DMS153 treated with DMSO at 0.1 percent for 48 hours (cell line): ENCODE measurements around the gene GFOD1.
"Not testable (repeated sequence)": the region's sequence is repeated elsewhere in the genome, so short reads cannot be mapped to it uniquely, and the experiment has no call there.

Source experiments
- DNase-seq: peaks from one replicate; lab custom pipeline; 2025; ENCODE audit not compliant: unreplicated experiment; lab: John Stamatoyannopoulos, UW

The GFOD1 gene

GRCh38 chr6:13511913-13512717, 24.7 kb upstream of the GFOD1 start:
- no peak for DNase-seq

DNA sequence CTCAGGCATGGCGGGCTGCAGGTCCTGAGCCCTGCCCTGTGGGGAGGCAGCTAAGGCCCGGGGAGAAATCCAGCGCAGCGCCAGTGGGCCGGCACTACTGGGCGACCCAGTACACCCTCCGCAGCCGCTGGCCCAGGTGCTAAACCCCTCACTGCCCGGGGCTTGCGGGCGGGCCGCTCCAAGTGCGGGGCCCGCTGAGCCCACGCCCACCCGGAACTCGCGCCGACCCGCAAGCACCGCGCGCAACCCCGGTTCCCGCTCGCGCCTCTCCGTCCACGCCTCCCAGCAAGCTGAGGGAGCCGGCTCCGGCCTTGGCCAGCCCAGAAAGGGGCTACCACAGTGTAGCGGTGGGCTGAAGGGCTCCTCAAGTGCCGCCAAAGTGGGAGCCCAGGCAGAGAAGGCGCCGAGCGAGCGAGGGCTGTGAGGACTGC, 23.8 kb upstream of the GFOD1 start:
- DNase-seq, result not testable (repeated sequence)

GRCh38 chr6:13510433-13510832, 23.0 kb upstream of the GFOD1 start:
- DNase-seq, result not testable (repeated sequence)

DNA sequence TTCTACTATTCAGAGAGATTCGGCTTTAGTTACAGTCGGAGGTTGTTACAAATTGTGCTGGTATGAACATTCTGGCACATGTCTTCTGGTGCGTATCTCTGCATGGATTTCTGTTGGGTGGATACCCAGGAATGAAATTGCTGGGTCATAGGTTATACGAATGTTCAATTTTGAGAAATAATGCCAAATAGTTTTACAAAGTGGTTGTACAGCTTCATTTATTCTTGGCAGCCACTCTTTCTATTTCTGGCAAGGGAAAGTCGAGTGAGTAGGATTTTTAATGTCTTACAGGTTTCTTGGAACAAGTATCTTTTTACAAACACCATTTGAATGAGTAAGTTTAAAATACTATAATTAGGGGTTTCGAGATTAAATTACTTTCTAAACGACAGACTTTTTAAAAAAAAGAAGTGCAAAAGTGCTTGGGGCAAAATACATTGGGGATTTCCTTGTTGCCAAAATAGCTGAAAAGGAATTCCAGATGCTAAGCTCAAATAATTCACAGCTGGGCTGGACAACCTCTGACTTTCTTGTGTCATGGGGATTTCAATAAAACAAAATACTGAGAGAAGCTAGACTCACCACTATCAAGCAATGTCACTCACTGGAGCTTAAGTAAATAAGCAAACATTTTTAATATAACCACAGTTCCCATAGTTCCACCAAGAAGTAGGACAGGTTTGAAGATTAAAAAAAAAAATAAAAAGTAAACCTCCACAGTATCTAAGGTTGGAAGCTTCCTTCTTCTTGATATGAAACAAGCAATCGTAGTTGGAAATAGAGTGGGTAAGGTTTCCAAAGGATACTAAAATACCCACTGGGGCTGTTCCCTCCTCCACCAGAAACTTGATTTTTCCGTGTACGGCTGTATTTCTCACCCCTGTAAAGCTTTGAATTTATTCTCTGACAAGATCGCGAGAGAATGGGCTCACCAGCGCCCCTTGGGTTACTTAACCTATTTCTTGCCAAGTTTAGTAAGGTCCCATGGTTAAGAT, 21.6 kb upstream of the GFOD1 start:
- DNase-seq, result no peak

GRCh38 chr6:13507306-13507860, 20.0 kb upstream of the GFOD1 start:
- no peak for DNase-seq

- DNase-seq, result no peak
These were observed 17.9 kb upstream of the GFOD1 start for GRCh38 chr6:13505345-13505734.

GRCh38 chr6:13504611-13505344, 17.4 kb upstream of the GFOD1 start:
- no peak for DNase-seq

- DNase-seq, result no peak
These were observed 13.5 kb upstream of the GFOD1 start for GRCh38 chr6:13500915-13501314.

DNA sequence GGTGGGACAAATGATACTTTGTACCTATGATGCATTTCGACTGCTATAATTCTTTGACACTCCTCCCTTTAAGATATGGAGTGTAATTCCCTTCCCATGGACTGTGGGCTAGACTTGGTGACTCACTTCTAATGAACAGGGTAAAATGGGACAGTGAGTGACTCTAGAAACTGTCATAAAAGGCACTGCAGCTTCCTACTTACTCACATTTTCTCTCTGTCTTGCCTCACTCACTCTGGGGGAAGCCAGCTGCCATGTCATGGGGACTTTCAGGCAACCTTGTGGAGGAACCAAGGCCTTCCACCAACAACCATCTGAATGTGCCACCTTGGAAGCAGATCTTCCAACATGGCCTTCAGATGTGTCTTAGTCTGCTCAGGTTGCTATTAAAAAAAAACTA, 12.9 kb upstream of the GFOD1 start:
- no peak for DNase-seq

- DNase-seq, result no peak
These were observed 9.3 kb upstream of the GFOD1 start for GRCh38 chr6:13496513-13497190.

DNA sequence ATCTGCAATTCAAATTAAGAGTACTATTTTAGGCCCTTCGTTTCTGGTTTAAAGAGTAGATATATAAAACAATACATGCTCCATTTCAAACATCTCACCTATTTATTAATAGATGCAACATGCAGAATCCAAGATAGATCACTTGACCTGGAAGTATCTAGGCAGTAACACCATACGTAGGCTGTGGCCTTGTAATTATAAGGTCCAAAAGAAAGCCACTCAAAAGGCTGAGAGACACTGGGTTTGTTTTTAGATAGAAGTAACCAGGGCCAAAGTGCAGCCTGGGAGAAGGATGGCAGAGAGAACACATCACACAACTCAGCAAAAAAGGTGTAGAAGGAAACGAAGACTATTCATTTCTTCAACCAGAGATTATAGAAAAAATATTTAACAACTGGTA, 8.4 kb upstream of the GFOD1 start:
- no peak for DNase-seq

- DNase-seq, result no peak
These were observed 7.8 kb upstream of the GFOD1 start for GRCh38 chr6:13495112-13495776.

DNA sequence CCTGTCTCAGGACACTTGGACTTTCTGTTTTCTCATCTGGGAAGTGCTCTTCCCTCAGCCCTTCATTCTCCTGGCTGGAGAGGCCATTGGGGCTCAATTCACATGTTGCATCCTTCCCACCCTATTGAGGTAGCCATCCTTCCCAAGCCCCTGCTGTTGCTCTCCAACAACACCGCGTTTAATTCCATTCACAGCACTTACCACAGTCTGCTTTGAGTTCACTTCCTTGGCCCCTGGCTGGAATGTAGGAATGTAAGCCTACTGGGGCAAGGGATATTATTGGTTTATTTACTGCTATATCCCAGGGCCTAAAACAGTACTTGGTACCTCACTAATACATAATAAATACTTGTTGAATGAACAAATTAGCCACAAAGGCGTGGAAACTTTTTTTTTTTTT, 6.7 kb upstream of the GFOD1 start:
- DNase-seq, result no peak

DNA sequence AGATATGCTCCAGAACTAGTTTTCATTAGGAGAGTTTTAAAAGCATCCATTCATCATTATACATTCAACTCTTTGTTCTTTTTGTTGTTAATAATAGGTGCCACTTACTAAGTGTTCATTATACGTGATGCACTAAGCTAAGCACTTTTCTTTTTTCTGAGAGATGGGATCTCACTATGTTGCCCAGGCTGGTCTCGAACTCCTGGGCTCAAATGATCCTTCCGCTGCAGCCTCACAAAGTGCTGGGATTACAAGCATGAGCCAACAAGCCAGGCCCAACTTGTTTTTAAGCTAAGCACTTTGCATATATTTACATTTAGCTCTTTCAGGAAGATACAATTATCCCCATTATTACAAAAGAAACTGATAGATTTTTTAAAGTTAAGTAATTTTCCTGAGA, 5.7 kb upstream of the GFOD1 start:
- DNase-seq, result no peak

GRCh38 chr6:13492357-13492756, 5.0 kb upstream of the GFOD1 start:
- no peak for DNase-seq

DNA sequence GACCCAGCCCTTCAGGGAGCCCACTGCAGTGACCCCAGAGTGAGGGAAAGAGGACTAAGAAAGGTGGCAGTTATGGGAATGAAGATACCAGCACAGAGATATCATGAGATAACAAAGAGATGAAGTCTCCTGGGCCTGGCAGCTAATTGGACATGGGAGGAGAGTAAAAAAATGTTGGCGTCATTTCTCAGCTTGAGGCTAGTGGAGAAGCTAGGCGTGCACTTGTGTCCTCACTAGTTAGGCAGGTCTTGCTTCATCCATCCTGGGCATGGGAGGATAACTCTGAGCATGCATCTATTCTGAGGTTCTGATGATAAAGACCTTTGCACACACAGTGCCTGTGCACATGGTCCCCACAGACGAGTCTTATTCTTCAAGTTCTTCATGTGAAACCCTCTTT, 4.1 kb upstream of the GFOD1 start:
- DNase-seq, result no peak

DNA sequence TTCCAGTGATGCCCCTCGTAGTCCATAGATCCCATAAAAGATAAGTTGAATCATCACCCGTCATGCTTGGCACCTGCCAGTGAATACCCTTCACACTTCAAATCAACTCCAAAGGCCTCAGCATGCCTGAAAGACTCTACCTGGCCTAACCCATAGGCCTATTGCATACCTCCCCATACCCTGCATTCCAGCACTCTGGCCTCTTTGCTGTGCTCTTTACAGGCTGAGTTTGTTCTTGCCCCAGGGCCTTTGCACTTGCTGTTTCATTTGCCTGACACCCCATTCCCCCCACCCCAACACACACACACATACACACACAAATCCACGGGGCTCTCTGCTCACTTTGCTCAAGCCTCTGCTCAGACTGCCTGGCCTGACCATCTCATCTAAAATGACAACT, 3.0 kb upstream of the GFOD1 start:
- no peak for DNase-seq

GRCh38 chr6:13488896-13489237, 1.5 kb upstream of the GFOD1 start:
- DNase-seq, result no peak

DNA sequence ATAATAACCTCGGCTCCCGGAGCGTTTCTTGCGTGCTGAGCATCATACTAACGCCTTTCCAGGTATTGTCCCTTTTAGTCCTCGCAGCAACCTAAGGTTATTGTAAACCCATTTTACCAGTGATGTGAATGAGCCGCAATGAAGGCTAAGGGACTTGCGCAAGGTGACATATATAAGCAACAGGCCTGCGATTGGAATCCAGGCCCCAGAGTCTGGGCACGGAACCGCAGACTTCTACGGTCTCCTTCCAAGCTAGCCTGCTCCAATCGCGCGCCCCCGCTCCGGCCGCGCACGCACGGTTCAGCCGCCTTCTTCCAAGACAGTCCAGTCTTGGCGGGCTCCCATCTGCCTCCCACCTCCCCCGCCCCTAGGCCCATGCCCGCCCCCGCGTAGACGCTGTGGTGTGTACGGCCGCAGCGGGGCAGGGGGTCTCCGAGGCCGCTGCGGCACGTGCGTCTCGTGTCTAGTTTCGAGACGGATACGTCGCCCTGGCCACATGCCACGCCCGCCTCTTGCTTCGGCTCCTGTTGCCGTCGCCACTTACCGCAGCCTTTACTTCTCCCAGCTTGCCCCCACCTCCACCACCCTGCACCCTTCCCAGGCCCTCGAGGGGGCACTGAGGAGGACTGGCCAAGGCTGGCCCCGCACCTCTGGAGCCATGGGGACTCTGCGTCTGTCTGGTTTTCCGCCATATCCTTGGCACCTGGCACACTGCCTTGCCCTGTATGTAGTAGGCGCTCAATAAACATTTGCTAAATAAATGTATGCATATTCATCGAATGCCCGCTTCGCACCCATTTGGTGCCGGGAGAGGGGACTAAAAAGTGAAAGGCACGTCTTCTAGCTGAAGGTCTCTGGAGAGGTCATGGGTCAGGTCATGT, 855 bp upstream of the GFOD1 start:
- DNase-seq, result no peak
